ENCODE results near the gene CCDC102A.

DNA sequence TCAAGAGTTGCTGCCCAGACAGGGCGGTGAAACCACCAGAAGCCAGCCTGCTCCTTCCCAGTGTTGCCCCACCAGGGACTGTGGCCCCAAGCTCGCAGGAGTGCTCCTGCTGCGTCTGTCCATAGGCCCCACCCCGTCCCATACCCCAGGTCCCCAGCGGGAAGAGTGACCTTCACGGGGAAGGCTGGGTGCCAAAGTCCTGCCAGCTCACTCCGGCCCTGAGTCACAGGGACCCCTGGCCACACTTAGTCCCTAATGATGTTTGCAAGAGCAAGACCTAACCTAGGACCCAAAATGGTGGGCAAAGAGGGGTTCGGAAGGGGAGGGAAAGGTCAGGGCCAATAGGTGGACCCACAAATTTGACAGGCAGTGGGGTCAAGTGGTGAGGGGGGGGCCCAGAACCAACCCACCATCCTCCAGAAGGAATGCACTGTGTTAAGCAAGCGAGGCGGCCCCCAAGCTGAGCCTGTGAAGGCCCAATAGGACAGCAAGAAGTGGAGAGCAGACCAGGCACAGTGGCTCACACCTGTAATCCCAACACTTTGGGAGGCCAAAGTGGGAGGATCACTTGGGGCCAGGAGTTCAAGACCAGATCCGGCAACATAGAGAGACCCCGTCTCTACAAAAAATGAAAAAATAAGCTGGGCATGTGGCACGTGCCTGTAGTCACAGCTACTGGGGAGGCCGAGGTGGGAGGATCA is 53.4 kb downstream of the CCDC102A start:
- TF ChIP-seq, protein P1, sequence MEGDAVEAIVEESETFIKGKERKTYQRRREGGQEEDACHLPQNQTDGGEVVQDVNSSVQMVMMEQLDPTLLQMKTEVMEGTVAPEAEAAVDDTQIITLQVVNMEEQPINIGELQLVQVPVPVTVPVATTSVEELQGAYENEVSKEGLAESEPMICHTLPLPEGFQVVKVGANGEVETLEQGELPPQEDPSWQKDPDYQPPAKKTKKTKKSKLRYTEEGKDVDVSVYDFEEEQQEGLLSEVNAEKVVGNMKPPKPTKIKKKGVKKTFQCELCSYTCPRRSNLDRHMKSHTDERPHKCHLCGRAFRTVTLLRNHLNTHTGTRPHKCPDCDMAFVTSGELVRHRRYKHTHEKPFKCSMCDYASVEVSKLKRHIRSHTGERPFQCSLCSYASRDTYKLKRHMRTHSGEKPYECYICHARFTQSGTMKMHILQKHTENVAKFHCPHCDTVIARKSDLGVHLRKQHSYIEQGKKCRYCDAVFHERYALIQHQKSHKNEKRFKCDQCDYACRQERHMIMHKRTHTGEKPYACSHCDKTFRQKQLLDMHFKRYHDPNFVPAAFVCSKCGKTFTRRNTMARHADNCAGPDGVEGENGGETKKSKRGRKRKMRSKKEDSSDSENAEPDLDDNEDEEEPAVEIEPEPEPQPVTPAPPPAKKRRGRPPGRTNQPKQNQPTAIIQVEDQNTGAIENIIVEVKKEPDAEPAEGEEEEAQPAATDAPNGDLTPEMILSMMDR (IDR thresholded peaks at IDR 0.05) = no peak
- no peak for TF ChIP-seq POLR2A (IDR thresholded peaks at IDR 0.05)

All from uterus (tissue), 2 donors.